ENCODE data around the gene SMAP1.

SMAP1 gene

DNA sequence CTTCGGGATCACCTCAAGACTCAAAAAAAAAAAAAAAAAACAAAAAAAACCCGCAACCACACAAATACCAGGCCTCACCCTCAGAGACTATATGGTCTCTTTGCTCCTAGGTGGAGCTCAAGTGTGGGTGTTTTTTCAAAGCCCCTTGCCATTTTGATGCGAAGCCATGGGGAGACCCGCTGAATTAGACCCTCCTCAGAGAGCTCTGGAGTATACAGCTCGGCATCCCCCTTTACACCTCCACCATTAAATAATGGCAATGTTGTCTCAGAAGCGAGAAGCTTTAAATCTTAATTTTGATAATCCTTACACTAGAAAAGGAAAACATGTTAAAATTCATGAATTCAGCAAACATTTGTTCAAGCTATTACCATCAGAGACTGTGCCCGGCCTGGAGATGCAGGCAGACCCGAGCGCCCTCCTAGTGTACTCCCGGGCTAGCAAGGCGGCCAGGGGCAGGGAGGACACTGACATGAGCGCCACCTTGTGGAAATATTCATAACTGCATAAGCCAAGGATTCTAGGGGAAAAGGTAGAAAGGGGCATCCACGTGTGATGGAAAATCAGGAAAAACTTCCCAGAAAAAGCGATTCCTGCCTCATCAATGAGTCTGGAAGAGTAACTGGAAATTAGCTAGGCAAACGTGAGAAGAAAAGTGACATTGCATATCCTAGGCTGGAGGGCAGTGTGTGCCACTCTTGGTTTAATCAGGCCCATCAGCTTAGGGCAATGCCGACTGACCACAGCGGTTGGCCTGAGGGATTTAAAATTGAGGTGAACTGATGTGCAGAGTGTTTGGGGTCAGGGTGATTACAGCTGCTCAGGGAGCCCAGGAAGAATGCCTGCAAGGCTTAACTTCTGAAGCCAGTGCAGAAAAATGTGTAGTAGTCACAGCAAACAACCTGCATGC is 216.6 kb downstream of the SMAP1 start:
- DNase-seq (ENCODE audit: low read depth in 2 of 2, low spot score in 1 of 2): peak; percentile 3 to 35

DNA sequence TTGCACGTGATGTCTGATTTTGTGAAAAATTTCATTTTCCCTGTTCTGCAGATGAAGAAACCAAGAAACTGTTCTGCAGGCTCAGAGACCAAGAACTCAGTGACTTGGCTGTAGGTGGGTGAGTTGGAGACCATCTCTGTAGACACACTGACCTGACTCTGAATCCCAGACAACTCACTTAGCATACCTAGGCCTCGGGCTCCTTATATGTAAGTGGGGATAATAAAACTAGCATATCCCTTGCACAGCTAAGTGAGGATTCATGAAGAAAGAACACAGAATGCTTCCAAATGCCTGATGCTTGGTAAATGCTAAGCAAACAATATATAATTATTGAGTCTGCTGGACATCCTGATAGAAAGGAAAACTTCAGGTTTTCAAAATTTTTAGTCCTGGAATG is 218.4 kb downstream of the SMAP1 start:
- DNase-seq (ENCODE audit: low read depth in 2 of 2, low spot score in 1 of 2): no peak

- DNase-seq (ENCODE audit: low read depth in 2 of 2, low spot score in 1 of 2): no peak
Measured at GRCh38 chr6:70886661-70887060, 219.0 kb downstream of the SMAP1 start.

- no peak for DNase-seq (ENCODE audit: low read depth in 2 of 2, low spot score in 1 of 2)
Measured at GRCh38 chr6:70889270-70889669, 221.6 kb downstream of the SMAP1 start.

DNA sequence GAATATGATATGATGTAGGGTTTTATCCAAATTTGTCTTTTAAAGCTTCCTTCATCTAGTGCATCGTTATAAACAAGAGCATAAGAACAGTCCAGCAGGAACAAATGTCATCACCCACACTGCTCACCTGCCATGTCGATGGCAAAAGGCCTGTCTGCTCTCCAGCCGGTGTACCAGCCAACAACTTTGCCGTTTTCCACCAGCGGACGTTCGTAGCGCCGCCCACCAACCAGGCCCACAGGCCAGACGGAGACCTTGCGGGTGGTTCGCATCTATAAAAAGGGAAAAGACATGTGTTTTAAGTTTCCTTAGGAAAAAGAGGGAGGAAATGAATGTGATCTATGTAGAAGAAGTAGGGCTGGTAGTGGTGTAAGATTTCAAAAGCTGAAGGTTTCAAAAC is 226.3 kb downstream of the SMAP1 start:
- no peak for DNase-seq (ENCODE audit: low read depth in 2 of 2, low spot score in 1 of 2)

GRCh38 chr6:70900047-70900446 is 232.4 kb downstream of the SMAP1 start:
- DNase-seq (ENCODE audit: low read depth in 2 of 2, low spot score in 1 of 2): no peak

DNA sequence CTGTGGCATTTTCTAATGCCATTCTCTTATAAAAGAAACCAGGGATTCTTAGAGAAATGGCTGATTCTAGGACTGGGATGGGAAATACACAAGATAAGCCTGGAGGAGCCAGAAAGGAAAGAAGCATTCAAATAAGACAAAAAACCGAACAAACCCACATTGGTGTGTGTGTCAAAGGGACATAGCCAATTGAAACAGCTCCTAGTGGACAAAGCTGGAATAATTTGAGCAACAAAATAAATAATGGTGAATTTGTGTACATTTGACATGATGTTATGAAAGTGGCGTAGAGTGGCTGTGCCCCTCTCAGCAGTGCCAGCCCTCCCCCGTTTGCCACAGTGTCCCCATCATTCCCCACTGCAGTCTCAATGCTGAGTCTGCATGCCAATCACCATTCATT is 233.6 kb downstream of the SMAP1 start:
- DNase-seq (ENCODE audit: low read depth in 2 of 2, low spot score in 1 of 2): no peak

DNA sequence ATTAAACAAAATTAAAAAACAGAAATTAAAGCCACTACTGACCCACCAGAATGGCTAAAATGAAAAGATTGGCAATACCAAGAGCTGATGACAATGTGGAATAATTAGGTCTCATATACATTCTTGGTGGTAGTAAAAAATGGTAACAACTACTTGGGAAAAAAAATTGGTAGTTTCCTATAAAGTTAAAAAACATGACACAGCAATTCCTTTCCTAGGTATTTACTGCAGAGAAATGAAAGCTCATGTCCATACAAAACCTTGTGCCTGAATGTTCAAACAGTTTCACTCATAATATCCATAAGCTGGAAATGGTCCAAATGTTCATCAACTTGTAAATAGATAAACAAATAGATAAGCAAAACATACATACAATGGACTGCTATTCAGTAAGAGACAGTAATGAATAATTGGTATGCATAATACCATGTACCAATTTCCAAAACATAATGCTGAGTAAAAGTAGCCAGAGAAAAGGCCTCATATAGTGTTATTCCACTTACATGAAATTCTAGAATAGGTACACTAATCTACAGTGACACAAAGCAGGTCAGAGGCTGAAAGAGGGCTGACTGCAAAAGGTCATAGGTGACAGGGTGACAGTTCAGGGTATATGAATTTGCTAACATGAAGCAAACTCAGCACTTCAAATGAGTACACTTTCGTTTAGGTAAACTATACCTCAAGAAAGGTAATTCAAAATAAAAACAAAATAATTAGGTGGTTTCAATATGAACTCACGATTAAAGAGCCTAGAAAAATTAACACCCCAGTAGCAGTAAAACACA is 236.2 kb downstream of the SMAP1 start:
- no peak for DNase-seq (ENCODE audit: low read depth in 2 of 2, low spot score in 1 of 2)

DNA sequence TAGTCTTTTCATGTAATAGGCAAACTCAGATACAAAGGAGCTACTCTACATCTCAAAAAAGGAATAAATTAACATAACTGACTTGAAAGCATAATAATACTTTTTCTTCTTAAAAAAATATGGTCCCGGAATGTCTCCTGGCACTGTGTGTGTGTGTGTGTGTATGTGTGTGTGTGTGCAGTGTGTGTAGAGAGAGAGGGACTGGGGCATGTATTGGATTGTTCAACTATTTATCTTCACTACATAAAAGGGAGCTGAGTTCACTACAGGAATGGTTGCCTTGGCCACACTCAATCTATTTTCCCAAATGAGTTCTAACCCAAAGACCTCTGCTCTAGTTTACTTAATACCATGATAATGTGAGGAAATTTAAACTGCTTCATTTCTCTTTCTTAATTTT is 238.1 kb downstream of the SMAP1 start:
- no peak for DNase-seq (ENCODE audit: low read depth in 2 of 2, low spot score in 1 of 2)
